Measurements from ENCODE around the gene NCKAP5L.
"Not testable (repeated sequence)": the region's sequence is repeated elsewhere in the genome, so short reads cannot be mapped to it uniquely, and the experiment has no call there.

The NCKAP5L gene

DNA sequence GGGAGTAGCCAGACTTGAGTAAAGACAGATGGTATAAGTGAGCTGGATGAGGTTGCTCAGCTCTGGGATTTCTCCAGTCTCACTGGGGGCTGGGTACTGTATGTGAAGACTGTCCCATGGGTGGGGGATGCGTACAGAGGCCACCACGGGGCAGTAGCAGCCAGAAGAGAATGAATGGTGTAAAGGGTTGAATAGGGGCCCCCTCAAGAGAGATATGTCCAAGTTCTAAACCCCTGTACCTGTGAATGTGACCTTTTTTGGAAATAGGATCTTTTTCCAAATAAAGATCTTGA, 36.5 kb upstream of the NCKAP5L start:
- DNase-seq (ENCODE audit: low spot score) = no peak

DNA sequence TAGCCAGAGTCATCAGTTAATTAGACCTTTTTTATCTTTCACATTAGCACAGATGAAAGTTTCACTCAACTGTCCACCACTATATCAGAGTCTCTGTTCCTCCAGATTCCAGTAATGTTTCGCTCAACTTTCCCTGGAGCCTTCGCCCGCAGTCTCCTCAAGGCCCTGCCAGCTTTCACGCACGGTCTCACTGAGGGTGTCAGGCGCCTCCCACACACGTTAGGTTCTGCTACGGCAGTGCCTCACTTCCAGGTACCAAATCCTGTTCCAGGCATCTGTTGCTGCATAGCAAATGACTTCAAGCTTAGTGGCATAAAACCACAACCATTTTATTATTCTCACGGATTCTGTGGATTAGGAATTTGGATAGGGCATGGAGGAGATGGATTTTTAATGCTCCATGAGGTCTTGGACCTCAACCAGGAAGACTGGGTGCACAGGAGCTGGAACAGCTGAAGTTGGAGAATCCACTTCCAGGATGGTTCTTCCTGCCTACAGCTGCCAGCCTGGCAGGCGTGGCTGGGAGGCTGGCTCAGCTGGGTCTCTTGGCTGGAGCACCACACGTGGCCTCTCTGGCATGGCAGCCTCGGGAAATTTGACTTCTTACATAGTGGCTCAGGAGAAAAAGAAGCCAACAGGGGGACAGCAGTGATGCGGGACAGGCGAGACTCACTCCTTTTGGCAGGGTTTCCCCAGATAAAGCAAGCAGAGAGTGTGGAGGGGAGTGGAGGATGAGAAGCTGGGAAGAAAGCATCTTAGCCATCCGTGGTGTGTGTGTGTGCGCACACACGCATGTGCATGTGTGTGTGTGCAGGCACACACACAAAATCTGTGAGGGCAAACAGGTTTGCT, 36.0 kb upstream of the NCKAP5L start:
- DNase-seq (ENCODE audit: low spot score) = no peak

DNA sequence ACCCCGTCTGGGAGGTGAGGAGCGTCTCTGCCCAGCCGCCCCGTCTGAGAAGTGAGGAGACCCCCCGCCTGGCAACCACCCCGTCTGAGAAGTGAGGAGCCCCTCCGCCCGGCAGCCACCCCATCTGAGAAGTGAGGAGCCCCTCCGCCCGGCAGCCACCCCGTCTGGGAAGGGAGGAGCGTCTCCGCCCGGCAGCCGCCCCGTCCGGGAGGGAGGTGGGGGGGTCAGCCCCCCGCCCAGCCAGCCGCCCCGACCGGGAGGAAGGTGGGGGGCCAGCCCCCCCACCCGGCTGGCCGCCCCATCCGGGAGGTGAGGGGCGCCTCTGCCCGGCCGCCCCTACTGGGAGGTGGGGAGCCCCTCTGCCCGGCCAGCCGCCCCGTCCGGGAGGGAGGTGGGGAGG, 32.7 kb upstream of the NCKAP5L start:
- DNase-seq (ENCODE audit: low spot score) = not testable (repeated sequence)

DNA sequence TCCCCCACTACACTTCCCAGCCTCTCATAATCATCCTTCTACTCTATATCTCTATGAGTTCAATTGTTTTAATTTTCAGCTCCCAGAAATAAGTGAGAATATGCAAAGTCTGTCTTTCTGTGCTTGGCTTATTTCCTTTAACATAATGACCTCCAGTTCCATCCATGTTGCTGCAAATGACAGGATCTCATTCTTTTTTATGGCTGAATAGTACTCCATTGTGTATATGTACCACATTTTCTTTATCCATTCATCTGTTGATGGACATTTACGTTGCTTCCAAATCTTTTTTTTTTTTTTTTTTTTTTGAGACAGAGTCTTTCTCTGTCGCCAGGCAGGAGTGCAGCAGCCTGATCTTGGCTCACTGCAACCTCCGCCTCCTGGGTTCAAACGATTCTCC, 27.7 kb upstream of the NCKAP5L start:
- not testable (repeated sequence) for DNase-seq (ENCODE audit: low spot score)

DNA sequence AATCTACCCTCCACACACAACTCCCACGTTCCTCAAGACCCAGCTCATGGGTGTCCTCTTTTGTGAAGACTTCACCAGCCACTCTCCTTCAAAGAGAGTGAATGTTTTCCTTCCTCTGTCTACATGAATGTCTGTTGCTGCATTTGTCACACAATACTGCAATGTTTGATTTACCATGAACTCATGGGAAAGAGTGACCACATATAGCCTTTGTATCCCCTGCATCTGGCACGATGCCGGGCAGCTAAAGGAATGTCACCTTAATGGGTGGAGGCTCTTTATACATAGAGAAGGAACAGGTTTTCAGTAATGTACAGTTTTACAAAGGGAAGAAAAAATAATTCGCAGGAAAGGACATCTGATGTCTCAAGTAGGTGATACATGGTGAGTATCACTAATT, 26.8 kb upstream of the NCKAP5L start:
- no peak for DNase-seq (ENCODE audit: low spot score)

DNA sequence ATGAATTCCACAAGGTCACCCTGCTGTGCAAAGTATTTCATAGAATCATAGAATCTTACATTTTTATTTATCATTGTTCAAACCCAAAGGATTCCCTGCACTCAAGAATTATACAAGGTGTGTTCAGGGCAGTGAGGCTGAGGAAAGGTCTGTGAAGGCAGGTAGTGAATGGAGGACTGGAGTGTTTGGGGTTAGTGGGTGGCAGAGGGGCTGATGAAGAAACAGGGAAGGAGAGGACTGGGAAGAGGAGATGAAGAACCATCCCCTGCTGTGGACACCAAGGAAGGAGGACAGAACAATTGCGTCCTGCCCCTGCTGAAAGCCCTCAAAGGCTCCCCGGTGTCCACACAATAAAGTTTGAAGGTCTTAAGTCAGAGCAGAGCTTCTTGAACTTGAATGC, 25.5 kb upstream of the NCKAP5L start:
- DNase-seq (ENCODE audit: low spot score) = no peak

DNA sequence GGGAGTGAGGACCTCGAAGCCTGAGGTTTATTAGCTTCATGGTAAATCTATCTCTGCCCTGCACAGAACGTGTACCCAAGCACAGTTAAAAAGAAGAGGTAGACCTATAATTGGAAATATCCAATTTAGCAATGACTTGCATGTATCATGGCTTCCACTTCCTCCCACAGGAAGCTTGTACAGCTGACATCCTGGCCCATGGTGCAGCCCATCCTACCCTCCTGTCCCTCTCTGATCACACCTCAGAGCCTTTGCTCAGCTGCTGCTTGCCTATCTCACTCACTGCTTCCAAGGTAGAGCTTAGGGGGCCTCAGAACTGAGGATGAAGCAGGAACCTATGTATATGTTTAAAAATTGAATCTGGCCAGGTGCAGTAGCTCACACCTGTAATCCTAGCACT, 18.9 kb upstream of the NCKAP5L start:
- no peak for DNase-seq (ENCODE audit: low spot score)

DNA sequence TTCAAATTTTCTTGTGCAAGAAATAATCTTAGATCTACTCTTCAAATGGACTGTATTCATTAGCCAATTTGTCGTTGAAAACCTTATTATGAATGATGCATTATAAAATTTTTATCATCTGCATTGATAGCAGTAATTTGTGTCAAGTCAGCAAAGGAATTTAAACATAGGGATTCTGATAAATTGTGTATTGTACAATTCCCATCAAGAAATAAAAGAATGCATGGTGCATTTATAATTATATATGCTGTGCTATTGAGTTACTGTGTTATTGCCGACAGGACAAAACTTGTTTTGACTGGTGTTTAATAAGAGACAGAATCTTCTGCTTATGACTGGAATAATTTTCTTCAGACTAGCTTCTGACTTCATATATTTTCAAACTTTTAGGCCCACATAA, 17.8 kb upstream of the NCKAP5L start:
- DNase-seq (ENCODE audit: low spot score) = no peak

DNA sequence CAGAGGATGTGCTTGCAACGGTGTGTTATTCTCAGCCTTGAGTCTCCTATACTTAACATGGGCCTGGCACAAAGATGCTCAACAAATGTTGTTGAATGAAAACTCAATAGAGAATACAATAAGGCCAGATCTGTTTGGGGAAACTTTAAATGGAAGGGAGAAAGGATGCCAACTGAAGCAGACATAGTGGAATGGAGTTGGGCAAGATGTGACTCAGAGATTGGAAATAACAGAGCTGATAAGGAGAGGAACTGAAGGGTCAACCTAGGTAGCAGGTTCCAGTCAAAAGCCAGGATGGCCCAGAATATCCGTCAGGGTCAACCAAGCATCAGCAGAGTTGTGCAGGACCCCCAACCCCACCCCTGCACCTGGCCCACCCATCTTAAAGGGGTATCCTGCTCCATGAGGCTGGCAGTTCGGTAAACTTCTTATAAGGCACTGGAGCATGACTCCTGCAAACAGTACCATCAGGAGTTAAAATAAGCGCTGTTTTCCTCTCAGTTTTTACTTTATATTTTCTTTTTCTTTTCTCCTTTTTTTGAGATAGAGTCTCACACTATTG, 15.7 kb upstream of the NCKAP5L start:
- DNase-seq (ENCODE audit: low spot score) = no peak

DNA sequence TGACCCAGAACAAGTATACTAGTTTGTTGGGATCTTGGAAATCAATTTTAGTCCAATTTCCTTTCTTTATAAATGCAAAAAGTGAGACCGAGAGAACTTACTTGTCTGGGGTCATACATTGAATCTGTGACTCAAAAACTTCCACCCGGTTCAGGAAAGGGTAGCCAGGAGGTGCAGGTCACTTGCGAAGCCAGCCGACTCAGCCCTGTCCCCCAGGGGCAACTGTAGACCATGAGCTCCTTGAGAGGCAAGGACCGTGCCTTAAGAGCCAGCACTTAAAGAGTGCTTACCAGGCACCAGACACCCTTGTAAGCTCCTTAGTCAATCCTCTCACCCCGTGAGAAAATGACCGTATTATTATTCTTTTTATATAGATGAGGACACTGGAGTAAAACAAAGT, 15.2 kb upstream of the NCKAP5L start:
- no peak for DNase-seq (ENCODE audit: low spot score)

DNA sequence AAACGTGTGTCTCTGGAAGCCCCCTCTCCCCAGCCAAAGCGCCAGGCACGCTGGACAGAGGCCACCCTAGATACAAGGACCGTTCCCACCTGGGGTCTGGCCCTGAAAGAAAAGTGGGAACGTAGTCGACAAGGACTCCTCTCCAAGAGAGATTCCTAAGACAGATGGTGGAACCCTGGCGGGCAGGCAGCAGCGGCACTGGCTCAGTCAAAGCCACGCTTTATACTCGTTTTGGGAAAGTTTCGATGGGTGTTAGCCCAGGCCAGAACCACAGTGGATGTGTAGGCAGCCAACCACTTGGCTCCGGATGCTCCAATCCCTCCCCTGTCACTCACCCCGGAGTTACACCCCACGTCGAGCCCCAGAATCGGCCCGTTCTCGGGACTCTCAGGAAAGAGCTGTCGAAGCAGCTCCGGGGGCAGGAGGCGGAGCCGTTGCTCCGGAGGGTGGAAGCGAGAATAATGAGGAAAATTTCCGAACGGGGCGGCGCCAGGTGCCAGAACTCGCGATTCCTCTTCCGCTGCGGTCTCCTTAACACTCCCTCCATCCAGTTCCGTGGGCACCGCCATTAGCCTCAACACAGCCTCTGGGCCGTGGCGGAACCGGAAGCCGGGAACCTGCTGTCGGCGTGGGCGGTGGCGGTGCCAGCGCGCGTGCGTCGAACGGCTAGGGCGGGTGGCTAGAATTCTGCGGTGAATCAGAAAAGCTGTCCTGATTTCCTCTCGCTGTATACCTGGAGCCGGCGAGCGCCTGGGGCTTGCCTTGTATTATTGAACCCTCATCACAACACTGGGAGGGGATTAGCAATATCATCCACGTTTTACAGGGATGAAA, 14.5 kb upstream of the NCKAP5L start, which contains the start of gene BCDIN3D:
Gene BCDIN3D, minus strand, starts transcription at position 588 of the 834 bp plus-strand sequence. Its CDS starts 19 bp downstream, at position 569.
- DNase-seq (ENCODE audit: low spot score) = peak; percentile 86

DNA sequence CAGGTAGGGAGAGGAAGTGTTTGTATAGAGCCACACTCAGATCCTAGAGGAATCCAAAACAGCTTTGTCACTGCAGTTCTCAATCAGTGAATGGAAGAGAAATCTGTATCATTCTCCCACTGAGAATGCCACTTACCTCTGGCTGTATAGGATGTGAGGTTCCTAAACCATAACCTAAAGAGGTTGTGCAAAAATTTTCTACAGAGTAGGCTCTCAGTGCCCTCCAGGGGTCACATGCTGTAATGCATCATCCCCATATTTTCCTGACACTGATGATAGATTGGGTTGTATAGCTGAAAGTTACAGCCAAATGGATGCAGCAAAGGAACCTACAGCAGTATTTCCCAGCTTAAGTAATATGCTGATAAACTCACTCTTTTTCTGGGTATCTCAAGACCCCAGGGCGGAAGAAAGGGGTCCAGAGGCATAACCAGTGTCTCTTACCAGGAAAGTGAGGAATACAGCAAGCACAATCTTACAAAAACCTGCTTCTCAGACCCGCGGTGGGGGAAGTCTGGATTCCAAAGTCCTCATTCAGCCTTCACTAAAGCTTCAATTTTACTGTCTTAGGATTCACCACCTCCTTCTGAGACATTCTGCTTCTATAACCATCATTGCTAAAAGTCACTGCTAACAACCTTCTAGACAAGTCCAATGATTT, 10.9 kb upstream of the NCKAP5L start:
- peak; percentile 60 for DNase-seq (ENCODE audit: low spot score)

DNA sequence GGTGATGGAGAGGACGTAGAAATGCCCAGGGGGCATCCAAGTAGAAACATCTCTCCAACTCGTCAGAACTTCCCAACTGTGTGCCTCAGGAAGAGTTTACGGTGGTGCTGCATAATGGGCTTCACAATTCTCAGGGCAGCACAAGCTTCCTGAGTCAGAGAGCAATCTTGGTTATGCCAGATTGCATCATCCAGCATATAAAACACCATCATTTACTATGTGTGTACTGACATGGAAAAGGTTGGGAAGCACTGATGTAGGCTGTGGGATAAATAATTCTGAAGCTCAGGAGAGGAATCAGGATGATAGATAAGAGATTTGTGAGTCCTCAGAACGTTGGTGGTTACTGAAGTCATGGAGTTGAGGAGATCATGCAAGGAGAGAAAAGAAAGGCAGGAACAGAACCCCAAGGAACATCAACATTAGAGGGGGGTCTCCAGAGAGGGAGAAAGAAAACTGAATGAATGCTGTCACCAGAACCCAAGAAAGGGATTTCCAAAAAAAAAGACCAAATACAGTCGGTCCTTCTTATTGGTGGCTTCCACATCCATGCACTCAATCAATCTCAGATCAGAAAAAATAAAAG, 4.7 kb upstream of the NCKAP5L start:
- no peak for DNase-seq (ENCODE audit: low spot score)

DNA sequence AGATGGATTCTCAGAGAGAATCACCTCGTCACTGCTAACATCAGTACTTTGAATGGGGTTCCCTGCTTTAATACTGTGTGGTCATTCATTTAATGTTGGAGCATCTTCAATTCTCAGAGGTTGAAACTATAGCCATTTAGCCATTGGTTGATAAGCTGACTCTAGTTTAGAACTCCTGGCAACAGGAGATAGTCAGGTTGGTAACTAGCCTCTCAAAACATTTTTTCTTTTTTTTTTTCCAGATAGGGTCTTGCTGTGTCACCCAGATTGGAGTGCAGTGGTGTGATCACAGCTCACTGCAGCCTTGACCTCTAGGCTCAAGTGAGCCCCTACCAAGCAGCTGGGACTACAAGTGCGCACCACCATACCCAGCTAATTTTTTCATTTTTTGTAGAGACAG, 3.5 kb upstream of the NCKAP5L start:
- DNase-seq (ENCODE audit: low spot score) = no peak

DNA sequence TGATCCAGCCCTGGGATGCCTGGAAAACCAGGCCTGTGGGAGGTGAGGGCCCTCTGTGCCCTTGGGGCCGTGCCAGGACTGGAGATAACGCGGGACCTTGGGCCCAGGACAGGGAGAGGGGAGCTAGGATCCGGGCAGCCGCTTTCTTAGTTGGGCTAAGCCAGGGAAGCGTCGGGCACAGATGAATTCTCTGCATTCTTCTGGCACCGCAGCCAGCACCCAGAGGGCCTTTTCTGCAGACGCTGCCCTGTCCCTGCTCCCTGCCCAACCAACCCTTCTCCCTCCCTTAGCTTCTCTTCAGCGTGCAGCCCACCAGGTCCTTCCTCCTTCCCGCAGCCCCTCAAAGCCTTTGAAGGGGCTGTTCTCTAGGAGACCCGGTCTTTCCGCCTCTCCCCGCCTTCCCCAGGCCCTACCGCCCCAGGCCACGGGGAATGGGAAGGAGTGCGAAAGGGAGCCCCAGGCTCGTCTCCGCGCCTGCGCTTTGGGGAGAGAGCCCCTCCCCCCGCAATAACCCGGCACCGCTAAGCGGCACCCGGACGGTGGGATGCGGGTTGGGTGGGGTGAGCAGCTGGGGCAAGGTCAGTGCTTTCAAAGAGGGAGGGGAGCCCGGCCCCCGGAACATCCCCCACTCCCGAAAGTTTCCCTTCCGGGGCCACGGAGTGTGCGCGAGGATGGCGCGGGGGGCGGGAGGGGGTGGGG, 663 bp downstream of the NCKAP5L start:
- peak; percentile 81 for DNase-seq (ENCODE audit: low spot score)

DNA sequence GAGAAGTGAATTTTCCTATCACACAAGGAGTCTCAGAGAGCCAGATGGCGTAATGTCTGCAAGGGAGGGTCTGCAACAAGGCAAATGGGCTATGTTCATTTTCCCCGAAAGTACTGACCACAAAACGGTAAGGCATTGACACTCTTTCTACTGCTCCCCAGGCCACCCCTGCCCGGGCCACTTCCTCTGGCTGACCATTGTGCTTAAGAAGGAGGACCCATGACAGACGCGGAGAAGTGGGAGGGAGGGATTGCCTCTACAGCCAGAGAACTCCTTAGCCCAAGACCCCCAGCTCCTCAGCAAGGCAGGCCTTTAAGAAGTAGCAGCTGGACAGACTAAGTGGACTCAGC, 1.2 kb downstream of the NCKAP5L start:
- DNase-seq (ENCODE audit: low spot score) = no peak

DNA sequence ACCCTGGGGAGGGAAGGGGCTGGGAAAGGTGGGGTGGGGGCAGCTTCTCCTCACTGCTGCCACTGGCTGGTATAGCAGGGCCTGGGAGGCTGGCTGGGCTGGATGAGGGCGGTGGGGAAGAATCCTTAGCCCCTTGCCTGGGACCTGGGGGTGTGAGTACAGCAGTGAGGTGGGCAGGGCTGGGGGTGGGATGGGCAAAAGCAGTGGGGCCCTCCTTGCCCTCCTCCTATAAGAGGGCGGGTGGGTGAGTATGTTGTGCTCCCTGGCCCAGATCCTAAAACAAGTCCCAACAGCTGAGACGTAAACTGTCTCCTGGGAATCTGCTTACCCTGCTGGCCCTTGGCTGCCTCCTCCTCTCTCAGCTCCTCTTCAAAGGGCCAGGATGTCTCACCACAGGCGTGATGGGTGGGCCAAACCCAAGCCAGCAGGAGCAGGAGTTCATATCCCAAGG, 2.2 kb downstream of the NCKAP5L start:
- no peak for DNase-seq (ENCODE audit: low spot score)

DNA sequence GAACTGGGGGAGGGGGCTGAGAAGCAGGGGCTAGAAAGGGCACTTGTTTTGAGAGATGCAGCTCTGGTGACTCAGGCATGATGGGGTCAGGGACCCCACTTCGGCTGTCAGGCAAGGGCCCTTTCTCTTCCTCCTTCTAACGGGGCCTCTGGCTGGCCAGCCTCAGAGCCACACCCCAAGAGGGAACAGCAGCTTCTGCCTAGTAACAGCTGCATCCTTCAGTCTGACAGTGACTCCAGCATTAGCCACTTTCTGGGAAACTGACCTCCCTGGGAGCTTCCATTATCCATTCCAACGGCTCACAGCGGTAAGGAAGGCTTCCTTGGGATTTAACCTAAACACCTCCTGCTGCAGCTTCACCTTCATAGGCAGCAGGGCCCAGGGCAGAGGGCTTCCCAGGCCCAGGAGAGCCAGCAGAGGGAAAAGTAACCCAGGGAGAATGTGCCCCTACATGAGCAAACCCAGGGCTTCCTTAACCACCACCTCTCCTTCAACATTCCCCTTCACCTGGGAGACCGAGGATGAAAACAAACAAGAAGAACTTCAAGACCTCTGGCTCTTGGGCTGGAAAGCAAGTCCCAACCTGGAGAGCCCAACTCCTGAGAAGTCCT, 2.7 kb downstream of the NCKAP5L start:
- DNase-seq (ENCODE audit: low spot score) = no peak

DNA sequence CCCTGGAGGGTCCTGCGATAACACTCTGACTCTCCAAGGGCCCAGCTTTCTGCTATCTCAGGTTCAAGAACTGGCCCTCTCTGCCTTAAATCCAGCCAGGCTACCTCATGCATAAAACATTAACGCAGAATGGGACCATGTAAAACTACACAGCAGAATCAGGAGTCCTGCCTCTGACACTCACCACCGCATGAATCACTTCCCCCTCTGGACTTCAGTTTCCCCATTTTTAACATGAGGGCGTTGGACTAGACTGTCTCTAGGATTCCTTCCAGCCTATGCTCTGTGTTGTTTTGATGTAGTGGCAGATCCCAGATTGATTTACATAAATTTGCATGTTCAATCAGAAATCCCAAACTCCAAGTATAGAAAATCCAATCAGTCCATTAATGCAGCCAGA, 3.3 kb downstream of the NCKAP5L start:
- no peak for DNase-seq (ENCODE audit: low spot score)

DNA sequence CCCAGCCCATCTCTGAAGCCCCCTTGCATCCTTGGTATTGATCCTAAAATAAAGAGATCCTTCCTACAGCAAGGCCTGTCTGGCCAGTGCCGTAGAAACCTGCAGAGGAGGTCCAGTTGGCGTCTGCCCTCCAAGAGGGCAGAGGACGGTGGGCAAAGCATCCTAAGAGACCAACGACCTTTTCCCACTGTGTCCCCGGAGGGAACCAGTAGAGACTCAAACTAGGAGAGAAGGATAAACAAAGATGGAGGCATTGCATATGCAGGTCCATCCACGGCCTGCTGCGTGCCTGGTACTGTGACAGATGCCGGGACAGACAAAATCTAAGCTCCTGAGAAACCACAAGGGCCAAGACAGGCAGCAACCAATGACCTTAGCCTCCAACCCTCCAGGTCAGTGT, 3.8 kb downstream of the NCKAP5L start:
- no peak for DNase-seq (ENCODE audit: low spot score)

DNA sequence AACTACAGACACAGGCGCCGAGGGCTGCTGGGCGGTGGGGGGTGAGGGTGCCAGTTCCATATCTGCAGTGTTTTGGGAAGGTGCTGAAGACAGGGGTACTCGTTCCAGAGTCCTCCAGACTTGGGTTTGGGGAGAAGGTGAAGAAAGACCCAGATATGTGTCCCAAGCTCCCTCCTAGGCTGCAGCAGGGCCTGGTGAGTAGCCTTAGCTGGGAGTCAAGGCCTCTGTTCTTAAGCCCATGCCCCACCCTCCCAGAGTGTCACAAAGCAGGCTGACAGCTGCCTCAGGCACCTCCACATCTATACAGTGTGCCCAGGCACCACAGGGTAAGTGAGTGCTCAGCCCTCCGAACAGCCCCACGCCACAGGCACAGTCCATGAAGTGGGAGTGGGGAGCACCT, 4.3 kb downstream of the NCKAP5L start:
- DNase-seq (ENCODE audit: low spot score) = no peak

Measured in HuH-7 (cell line).